ENCODE measurements around the gene ZNF628.

The ZNF628 gene

GRCh38 chr19:55441692-55442321, 34.6 kb upstream of the ZNF628 start:
- TF ChIP-seq BHLHE40 (IDR thresholded peaks at IDR 0.05; ENCODE audit: borderline replicate concordance), result no peak
- no peak for TF ChIP-seq TARDBP (IDR thresholded peaks at IDR 0.05)
- no peak for TF ChIP-seq NFRKB (IDR thresholded peaks at IDR 0.05)
- no peak for TF ChIP-seq SP1 (IDR thresholded peaks at IDR 0.05)
- TF ChIP-seq CTBP1 (IDR thresholded peaks at IDR 0.05; ENCODE audit: borderline replicate concordance), result no peak
- no peak for TF ChIP-seq L3MBTL2 (conservative IDR thresholded peaks at IDR 0.05)
- no peak for TF ChIP-seq ZNF384 (IDR thresholded peaks at IDR 0.05)
- no peak for TF ChIP-seq SUZ12 (IDR thresholded peaks at IDR 0.05)
- TF ChIP-seq LEF1 (IDR thresholded peaks at IDR 0.05; ENCODE audit: borderline replicate concordance), result no peak
- TF ChIP-seq FOXM1 (IDR thresholded peaks at IDR 0.05; ENCODE audit: borderline replicate concordance), result no peak
- no peak for TF ChIP-seq FOXK2 (IDR thresholded peaks at IDR 0.05)
- TF ChIP-seq PKNOX1 (IDR thresholded peaks at IDR 0.05), result no peak
- no peak for TF ChIP-seq ELF4 (IDR thresholded peaks at IDR 0.05)
- no peak for TF ChIP-seq HDGF (IDR thresholded peaks at IDR 0.05; ENCODE audit: borderline replicate concordance)
- TF ChIP-seq FOXA1 (IDR thresholded peaks at IDR 0.05), result no peak
- TF ChIP-seq ARNT (IDR thresholded peaks at IDR 0.05), result no peak
- CTCF ChIA-PET, result interaction anchor here (0.6 kb wide), 1 partner anchor 62 kb away, joined by 3 read pairs; no protein-coding TSS in a partner anchor
- no peak for DNase-seq (ENCODE audit: extremely low spot score)
- POLR2A ChIA-PET, result no interaction called here

DNA sequence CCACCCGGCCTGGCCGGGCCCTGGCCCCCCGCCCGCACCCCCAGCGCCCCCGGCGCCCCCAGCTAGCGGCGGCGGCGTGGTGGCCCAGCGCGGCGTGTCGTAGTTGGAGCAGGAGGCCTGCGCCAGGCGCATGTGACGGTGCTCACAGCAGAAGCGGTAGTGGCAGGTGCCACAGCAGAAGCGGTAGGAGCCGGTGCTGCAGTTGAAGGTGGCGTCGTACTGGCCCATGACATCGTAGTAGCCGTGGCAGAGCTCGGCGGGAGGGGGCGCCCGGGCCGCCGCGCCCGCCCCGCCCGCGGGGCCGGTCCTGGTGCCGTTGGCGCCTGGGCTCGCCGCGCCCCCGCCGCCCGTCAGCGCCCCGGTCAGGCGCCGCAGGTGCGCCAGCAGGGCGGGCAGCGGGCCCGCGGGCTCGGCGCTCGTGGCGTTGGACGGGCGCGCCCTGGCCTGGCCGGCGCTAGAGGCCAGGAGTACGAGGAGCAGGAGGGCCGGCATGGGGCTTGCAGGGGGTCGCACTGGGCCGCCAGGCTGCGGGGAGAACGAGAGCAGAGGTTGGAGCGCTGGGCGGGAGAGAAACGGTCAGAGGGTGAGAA, 34.0 kb upstream of the ZNF628 start:
- POLR2A ChIA-PET, result no interaction called here
- DNase-seq (ENCODE audit: extremely low spot score), result no peak
- TF ChIP-seq FOXM1 (IDR thresholded peaks at IDR 0.05; ENCODE audit: borderline replicate concordance), result no peak
- TF ChIP-seq L3MBTL2 (conservative IDR thresholded peaks at IDR 0.05), result no peak
- no peak for TF ChIP-seq ZNF384 (IDR thresholded peaks at IDR 0.05)
- TF ChIP-seq PKNOX1 (IDR thresholded peaks at IDR 0.05), result no peak
- TF ChIP-seq FOXA1 (IDR thresholded peaks at IDR 0.05), result no peak
- TF ChIP-seq NFRKB (IDR thresholded peaks at IDR 0.05), result no peak
- no peak for TF ChIP-seq TARDBP (IDR thresholded peaks at IDR 0.05)
- no peak for TF ChIP-seq CTBP1 (IDR thresholded peaks at IDR 0.05; ENCODE audit: borderline replicate concordance)
- no peak for TF ChIP-seq LEF1 (IDR thresholded peaks at IDR 0.05; ENCODE audit: borderline replicate concordance)
- no peak for TF ChIP-seq ELF4 (IDR thresholded peaks at IDR 0.05)
- TF ChIP-seq ARNT (IDR thresholded peaks at IDR 0.05), result no peak
- no peak for TF ChIP-seq HDGF (IDR thresholded peaks at IDR 0.05; ENCODE audit: borderline replicate concordance)
- TF ChIP-seq BHLHE40 (IDR thresholded peaks at IDR 0.05; ENCODE audit: borderline replicate concordance), result no peak
- no peak for TF ChIP-seq SUZ12 (IDR thresholded peaks at IDR 0.05)
- TF ChIP-seq FOXK2 (IDR thresholded peaks at IDR 0.05), result no peak
- TF ChIP-seq SP1 (IDR thresholded peaks at IDR 0.05), result no peak
- CTCF ChIA-PET, result no interaction called here

GRCh38 chr19:55443045-55443823, 33.2 kb upstream of the ZNF628 start, which contains the start of gene SHISA7:
Gene SHISA7, minus strand, starts transcription at chr19:55443300. Its CDS starts 437 bp downstream, at chr19:55442863.
- POLR2A ChIA-PET, result no interaction called here
- TF ChIP-seq LEF1 (IDR thresholded peaks at IDR 0.05; ENCODE audit: borderline replicate concordance) (no peak), ZNF384 (IDR thresholded peaks at IDR 0.05) (no peak), L3MBTL2 (conservative IDR thresholded peaks at IDR 0.05) (no peak), ARNT (IDR thresholded peaks at IDR 0.05) (no peak), CTBP1 (IDR thresholded peaks at IDR 0.05; ENCODE audit: borderline replicate concordance) (no peak), SP1 (IDR thresholded peaks at IDR 0.05) (no peak), PKNOX1 (IDR thresholded peaks at IDR 0.05) (no peak), BHLHE40 (IDR thresholded peaks at IDR 0.05; ENCODE audit: borderline replicate concordance) (no peak), FOXK2 (IDR thresholded peaks at IDR 0.05) (no peak), HDGF (IDR thresholded peaks at IDR 0.05; ENCODE audit: borderline replicate concordance) (no peak), FOXM1 (IDR thresholded peaks at IDR 0.05; ENCODE audit: borderline replicate concordance) (no peak), NFRKB (IDR thresholded peaks at IDR 0.05) (no peak), SUZ12 (IDR thresholded peaks at IDR 0.05) (no peak), TARDBP (IDR thresholded peaks at IDR 0.05) (no peak), ELF4 (IDR thresholded peaks at IDR 0.05) (no peak), FOXA1 (IDR thresholded peaks at IDR 0.05) (no peak)
- CTCF ChIA-PET, result interaction anchor here (1.3 kb wide), 1 partner anchor 24 kb away, joined by 4 read pairs; no protein-coding TSS in a partner anchor
- no peak for DNase-seq (ENCODE audit: extremely low spot score)

GRCh38 chr19:55443824-55444480, 32.5 kb upstream of the ZNF628 start:
- TF ChIP-seq CTBP1 (IDR thresholded peaks at IDR 0.05; ENCODE audit: borderline replicate concordance), result no peak
- no peak for TF ChIP-seq ELF4 (IDR thresholded peaks at IDR 0.05)
- TF ChIP-seq L3MBTL2 (conservative IDR thresholded peaks at IDR 0.05), result no peak
- no peak for TF ChIP-seq BHLHE40 (IDR thresholded peaks at IDR 0.05; ENCODE audit: borderline replicate concordance)
- no peak for TF ChIP-seq PKNOX1 (IDR thresholded peaks at IDR 0.05)
- no peak for TF ChIP-seq TARDBP (IDR thresholded peaks at IDR 0.05)
- TF ChIP-seq ARNT (IDR thresholded peaks at IDR 0.05), result no peak
- no peak for TF ChIP-seq SP1 (IDR thresholded peaks at IDR 0.05)
- TF ChIP-seq FOXM1 (IDR thresholded peaks at IDR 0.05; ENCODE audit: borderline replicate concordance), result no peak
- TF ChIP-seq HDGF (IDR thresholded peaks at IDR 0.05; ENCODE audit: borderline replicate concordance), result no peak
- no peak for TF ChIP-seq ZNF384 (IDR thresholded peaks at IDR 0.05)
- no peak for TF ChIP-seq FOXA1 (IDR thresholded peaks at IDR 0.05)
- TF ChIP-seq LEF1 (IDR thresholded peaks at IDR 0.05; ENCODE audit: borderline replicate concordance), result no peak
- TF ChIP-seq NFRKB (IDR thresholded peaks at IDR 0.05), result no peak
- no peak for TF ChIP-seq SUZ12 (IDR thresholded peaks at IDR 0.05)
- no peak for TF ChIP-seq FOXK2 (IDR thresholded peaks at IDR 0.05)
- DNase-seq (ENCODE audit: extremely low spot score), result no peak
- ChIA-PET POLR2A (no interaction called here), CTCF (interaction anchor here (1.3 kb wide), 1 partner anchor 24 kb away, joined by 4 read pairs; no protein-coding TSS in a partner anchor)

Measured in HEK293T (cell line).